Chondrocyte (in vitro differentiated cells): ENCODE data around the gene AOX1. TPM values are rescaled to one million over a fixed set of nuclear protein-coding genes. Genes with fewer than 3 reads are reported as not detected.
"Not testable (repeated sequence)": the region's sequence is repeated elsewhere in the genome, so short reads cannot be mapped to it uniquely, and the experiment has no call there.

Experiments
- DNase-seq: peaks from one replicate; pipeline ENCODE4 v3.0.0; 2021; ENCODE audit warnings: mixed read lengths, low spot score
- H3K27ac Mint-ChIP-seq: one replicate; pipeline ENCODE4 v1.8.0; 2021; ENCODE audit warnings: mild to moderate bottlenecking, moderate library complexity, mixed read lengths; ENCODE audit not compliant: unreplicated experiment
- H3K27me3 Mint-ChIP-seq: 2 replicates; pipeline ENCODE4 v1.8.0; 2021; ENCODE audit warnings: low read depth, mixed read lengths
- H3K36me3 Mint-ChIP-seq: 2 replicates; pipeline ENCODE4 v1.8.0; 2021; ENCODE audit warnings: low read depth, mixed read lengths
- H3K4me1 Mint-ChIP-seq: 2 replicates; pipeline ENCODE4 v1.8.0; 2021; ENCODE audit warnings: low read depth, mild to moderate bottlenecking, mixed read lengths
- H3K4me3 Mint-ChIP-seq: one replicate; pipeline ENCODE4 v1.8.0; 2021; ENCODE audit warnings: mild to moderate bottlenecking, moderate library complexity, mixed read lengths; ENCODE audit not compliant: unreplicated experiment
- H3K9me3 Mint-ChIP-seq: 2 replicates; pipeline ENCODE4 v1.8.0; 2021; ENCODE audit warnings: low read depth, mixed read lengths
- CTCF ChIP-seq: fragments of 200-600 bp; sonication (generic); IDR thresholded peaks from 2 replicates; pipeline ENCODE4 v1.5.0; 2021; ENCODE audit warnings: antibody characterized with exemption, mild to moderate bottlenecking, moderate library complexity
- total RNA-seq: library from RNA; stranded (reverse); gene quantifications from 3 replicates; pipeline ENCODE4 v1.2.1, GENCODE V29; 2021

AOX1 gene
- total RNA-seq, 1 donor from 2014 or later, result 1.7 TPM

- Mint-ChIP-seq H3K4me3 (no peak overlapping the region), H3K9me3 (peaks cover 8% of the 10 kb centered on the region), H3K27me3 (no peaks in the 10 kb centered on the region), H3K36me3 (peaks cover 4% of the 10 kb centered on the region), H3K4me1 (no peaks in the 10 kb centered on the region), H3K27ac (no peak overlapping the region)
- DNase-seq, result no peak
- TF ChIP-seq CTCF, result no peak
Measured at GRCh38 chr2:200635251-200635650, 49.4 kb downstream of the AOX1 start.

- H3K4me1 Mint-ChIP-seq, result no peaks in the 10 kb centered on the region
- H3K27me3 Mint-ChIP-seq, result no peaks in the 10 kb centered on the region
- TF ChIP-seq CTCF, result no peak
- H3K9me3 Mint-ChIP-seq, result peaks cover 4% of the 10 kb centered on the region
- no peak overlapping the region for H3K4me3 Mint-ChIP-seq
- DNase-seq, result no peak
- H3K36me3 Mint-ChIP-seq, result peaks cover 3% of the 10 kb centered on the region
- H3K27ac Mint-ChIP-seq, result no peak overlapping the region
Measured at GRCh38 chr2:200637901-200638300, 52.1 kb downstream of the AOX1 start.

- TF ChIP-seq CTCF, result no peak
- no peaks in the 10 kb centered on the region for H3K27me3 Mint-ChIP-seq
- no peaks in the 10 kb centered on the region for H3K36me3 Mint-ChIP-seq
- no peak for DNase-seq
- H3K9me3 Mint-ChIP-seq, result no peaks in the 10 kb centered on the region
- no peak overlapping the region for H3K4me3 Mint-ChIP-seq
- no peaks in the 10 kb centered on the region for H3K4me1 Mint-ChIP-seq
- no peak overlapping the region for H3K27ac Mint-ChIP-seq
Measured at GRCh38 chr2:200640176-200640575, 54.4 kb downstream of the AOX1 start.

- Mint-ChIP-seq H3K27me3 (no peaks in the 10 kb centered on the region), H3K4me3 (no peak overlapping the region), H3K9me3 (no peaks in the 10 kb centered on the region), H3K36me3 (no peaks in the 10 kb centered on the region), H3K4me1 (no peaks in the 10 kb centered on the region), H3K27ac (no peak overlapping the region)
- TF ChIP-seq CTCF, result no peak
- no peak for DNase-seq
Measured at GRCh38 chr2:200640901-200641300, 55.1 kb downstream of the AOX1 start.

- DNase-seq, H3K4me3 Mint-ChIP-seq, H3K27ac Mint-ChIP-seq, H3K4me1 Mint-ChIP-seq, H3K36me3 Mint-ChIP-seq, H3K27me3 Mint-ChIP-seq: not testable (repeated sequence)
- peaks cover 11% of the 10 kb centered on the region for H3K9me3 Mint-ChIP-seq
Measured at GRCh38 chr2:200648518-200649281, 62.9 kb downstream of the AOX1 start.

- Mint-ChIP-seq H3K9me3 (peaks cover 11% of the 10 kb centered on the region), H3K4me3 (no peak overlapping the region), H3K4me1 (no peaks in the 10 kb centered on the region), H3K36me3 (peaks cover 2% of the 10 kb centered on the region), H3K27me3 (no peaks in the 10 kb centered on the region), H3K27ac (no peak overlapping the region)
- no peak for TF ChIP-seq CTCF
- no peak for DNase-seq
Measured at GRCh38 chr2:200649724-200650123, 63.9 kb downstream of the AOX1 start.
